Fibroblast of skin of abdomen (primary cell): ENCODE measurements around the gene GPR179. TPM values are rescaled to one million over a fixed set of nuclear protein-coding genes. Genes with fewer than 3 reads are reported as not detected.

ENCODE experiments used
- DNase-seq: peaks from one replicate; pipeline ENCODE4 v3.0.0-alpha.2; 2013
- polyA plus RNA-seq, 2 experiments: library from polyadenylated mRNA; unstranded; fragments of 120-200 nt; gene quantifications; one replicate each; pipeline ENCODE4 v1.2.1, GENCODE V29; 2013; ENCODE audit not compliant: insufficient read length in 2 of 2

GPR179 gene
- polyA plus RNA-seq (2013, experiment 1 of 2; ENCODE audit: insufficient read length): 0.04 TPM
- 0.02 TPM for polyA plus RNA-seq (2013, experiment 2 of 2; ENCODE audit: insufficient read length)

GRCh38 chr17:38343608-38344419, at the start of gene GPR179:
Gene GPR179, minus strand, starts transcription at chr17:38343956. Its CDS starts 167 bp downstream, at chr17:38343789.
- DNase-seq: no peak

GRCh38 chr17:38379448-38379847, 35.7 kb upstream of the GPR179 start:
- no peak for DNase-seq

- DNase-seq: no peak
Observed at GRCh38 chr17:38369124-38369886, 25.5 kb upstream of the GPR179 start.

- DNase-seq: no peak
Observed at GRCh38 chr17:38364741-38365140, 21.0 kb upstream of the GPR179 start.

GRCh38 chr17:38363016-38363415, 19.3 kb upstream of the GPR179 start:
- DNase-seq: no peak

- peak; percentile 54 for DNase-seq
Observed at GRCh38 chr17:38361694-38362465, 18.1 kb upstream of the GPR179 start.

- DNase-seq: no peak
Observed at GRCh38 chr17:38358586-38359513, 15.1 kb upstream of the GPR179 start.

- no peak for DNase-seq
Observed at GRCh38 chr17:38357486-38358123, 13.8 kb upstream of the GPR179 start.

GRCh38 chr17:38355251-38355650, 11.5 kb upstream of the GPR179 start:
- DNase-seq: no peak

- no peak for DNase-seq
Observed at GRCh38 chr17:38354466-38354865, 10.7 kb upstream of the GPR179 start.

- DNase-seq: no peak
Observed at GRCh38 chr17:38353668-38354067, 9.9 kb upstream of the GPR179 start.

GRCh38 chr17:38353086-38353604, 9.4 kb upstream of the GPR179 start:
- DNase-seq: no peak

GRCh38 chr17:38352245-38353085, 8.7 kb upstream of the GPR179 start:
- no peak for DNase-seq

GRCh38 chr17:38351412-38352222, 7.9 kb upstream of the GPR179 start, which contains the start of gene SOCS7:
Gene SOCS7, plus strand, starts transcription at chr17:38351844. Its CDS starts 209 bp downstream, at chr17:38352053.
- DNase-seq: peak; percentile 94

- DNase-seq: no peak
Observed at GRCh38 chr17:38350035-38350434, 6.3 kb upstream of the GPR179 start.

GRCh38 chr17:38349097-38349730, 5.5 kb upstream of the GPR179 start:
- DNase-seq: peak; percentile 75

GRCh38 chr17:38345743-38346142, 2.0 kb upstream of the GPR179 start:
- DNase-seq: no peak

- DNase-seq: no peak
Observed at GRCh38 chr17:38344420-38344745, 627 bp upstream of the GPR179 start.
